ENCODE data around the gene PTPN1. TPM values are rescaled to one million over a fixed set of nuclear protein-coding genes. Genes with fewer than 3 reads are reported as not detected.

PTPN1 gene
- total and polyA plus RNA-seq, 2 of the 13 experiments (the other 11 are each of a cell fraction or from before 2014, with no cell fraction given): 17.7 to 37.2 TPM

DNA sequence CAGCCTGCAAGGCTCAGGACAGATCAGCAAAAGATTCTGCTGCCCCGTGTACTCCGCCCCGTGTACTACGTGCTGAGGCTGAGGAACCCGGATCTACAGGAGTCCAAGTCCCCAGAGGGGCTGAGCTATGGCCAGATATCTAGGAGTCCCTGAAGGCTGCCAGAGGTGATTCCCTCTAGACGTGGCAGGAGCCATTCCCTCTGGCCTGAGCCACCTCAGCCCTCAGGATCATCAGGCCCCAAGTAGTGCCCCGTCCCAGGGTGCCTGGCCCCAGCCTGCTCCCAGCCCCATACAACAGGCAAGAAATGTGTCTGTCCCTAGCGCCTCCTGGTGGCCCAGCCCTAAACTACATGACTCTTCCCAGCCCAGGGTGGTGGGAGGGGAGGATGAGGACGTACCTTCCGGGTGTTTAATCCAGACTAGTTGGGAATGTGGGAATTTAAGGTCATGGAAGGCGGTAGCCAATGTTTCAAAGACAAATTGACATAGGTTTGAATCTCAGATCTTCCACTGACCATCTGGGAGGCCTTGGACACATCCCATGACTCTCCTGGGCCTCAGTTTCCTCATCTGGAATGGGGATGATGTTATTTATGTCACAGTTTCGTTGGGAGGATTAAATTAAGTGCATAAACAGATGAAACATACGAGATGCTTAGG is 49.4 kb upstream of the PTPN1 start (continued):
- TF ChIP-seq, protein P1, sequence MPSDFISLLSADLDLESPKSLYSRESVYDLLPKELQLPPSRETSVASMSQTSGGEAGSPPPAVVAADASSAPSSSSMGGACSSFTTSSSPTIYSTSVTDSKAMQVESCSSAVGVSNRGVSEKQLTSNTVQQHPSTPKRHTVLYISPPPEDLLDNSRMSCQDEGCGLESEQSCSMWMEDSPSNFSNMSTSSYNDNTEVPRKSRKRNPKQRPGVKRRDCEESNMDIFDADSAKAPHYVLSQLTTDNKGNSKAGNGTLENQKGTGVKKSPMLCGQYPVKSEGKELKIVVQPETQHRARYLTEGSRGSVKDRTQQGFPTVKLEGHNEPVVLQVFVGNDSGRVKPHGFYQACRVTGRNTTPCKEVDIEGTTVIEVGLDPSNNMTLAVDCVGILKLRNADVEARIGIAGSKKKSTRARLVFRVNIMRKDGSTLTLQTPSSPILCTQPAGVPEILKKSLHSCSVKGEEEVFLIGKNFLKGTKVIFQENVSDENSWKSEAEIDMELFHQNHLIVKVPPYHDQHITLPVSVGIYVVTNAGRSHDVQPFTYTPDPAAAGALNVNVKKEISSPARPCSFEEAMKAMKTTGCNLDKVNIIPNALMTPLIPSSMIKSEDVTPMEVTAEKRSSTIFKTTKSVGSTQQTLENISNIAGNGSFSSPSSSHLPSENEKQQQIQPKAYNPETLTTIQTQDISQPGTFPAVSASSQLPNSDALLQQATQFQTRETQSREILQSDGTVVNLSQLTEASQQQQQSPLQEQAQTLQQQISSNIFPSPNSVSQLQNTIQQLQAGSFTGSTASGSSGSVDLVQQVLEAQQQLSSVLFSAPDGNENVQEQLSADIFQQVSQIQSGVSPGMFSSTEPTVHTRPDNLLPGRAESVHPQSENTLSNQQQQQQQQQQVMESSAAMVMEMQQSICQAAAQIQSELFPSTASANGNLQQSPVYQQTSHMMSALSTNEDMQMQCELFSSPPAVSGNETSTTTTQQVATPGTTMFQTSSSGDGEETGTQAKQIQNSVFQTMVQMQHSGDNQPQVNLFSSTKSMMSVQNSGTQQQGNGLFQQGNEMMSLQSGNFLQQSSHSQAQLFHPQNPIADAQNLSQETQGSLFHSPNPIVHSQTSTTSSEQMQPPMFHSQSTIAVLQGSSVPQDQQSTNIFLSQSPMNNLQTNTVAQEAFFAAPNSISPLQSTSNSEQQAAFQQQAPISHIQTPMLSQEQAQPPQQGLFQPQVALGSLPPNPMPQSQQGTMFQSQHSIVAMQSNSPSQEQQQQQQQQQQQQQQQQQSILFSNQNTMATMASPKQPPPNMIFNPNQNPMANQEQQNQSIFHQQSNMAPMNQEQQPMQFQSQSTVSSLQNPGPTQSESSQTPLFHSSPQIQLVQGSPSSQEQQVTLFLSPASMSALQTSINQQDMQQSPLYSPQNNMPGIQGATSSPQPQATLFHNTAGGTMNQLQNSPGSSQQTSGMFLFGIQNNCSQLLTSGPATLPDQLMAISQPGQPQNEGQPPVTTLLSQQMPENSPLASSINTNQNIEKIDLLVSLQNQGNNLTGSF (CRISPR knock-in tag; IDR thresholded peaks at IDR 0.05): no peak
- 0 out of 2 replicates have a peak, but pooled peaks have one; percentile 66 for TF ChIP-seq ZNF558 (CRISPR knock-in tag; IDR thresholded peaks at IDR 0.05; ENCODE audit: borderline replicate concordance)
- TF ChIP-seq, protein P2, sequence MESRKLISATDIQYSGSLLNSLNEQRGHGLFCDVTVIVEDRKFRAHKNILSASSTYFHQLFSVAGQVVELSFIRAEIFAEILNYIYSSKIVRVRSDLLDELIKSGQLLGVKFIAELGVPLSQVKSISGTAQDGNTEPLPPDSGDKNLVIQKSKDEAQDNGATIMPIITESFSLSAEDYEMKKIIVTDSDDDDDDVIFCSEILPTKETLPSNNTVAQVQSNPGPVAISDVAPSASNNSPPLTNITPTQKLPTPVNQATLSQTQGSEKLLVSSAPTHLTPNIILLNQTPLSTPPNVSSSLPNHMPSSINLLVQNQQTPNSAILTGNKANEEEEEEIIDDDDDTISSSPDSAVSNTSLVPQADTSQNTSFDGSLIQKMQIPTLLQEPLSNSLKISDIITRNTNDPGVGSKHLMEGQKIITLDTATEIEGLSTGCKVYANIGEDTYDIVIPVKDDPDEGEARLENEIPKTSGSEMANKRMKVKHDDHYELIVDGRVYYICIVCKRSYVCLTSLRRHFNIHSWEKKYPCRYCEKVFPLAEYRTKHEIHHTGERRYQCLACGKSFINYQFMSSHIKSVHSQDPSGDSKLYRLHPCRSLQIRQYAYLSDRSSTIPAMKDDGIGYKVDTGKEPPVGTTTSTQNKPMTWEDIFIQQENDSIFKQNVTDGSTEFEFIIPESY (CRISPR knock-in tag; IDR thresholded peaks at IDR 0.05): peak; percentile 84
- TF ChIP-seq, protein P3, sequence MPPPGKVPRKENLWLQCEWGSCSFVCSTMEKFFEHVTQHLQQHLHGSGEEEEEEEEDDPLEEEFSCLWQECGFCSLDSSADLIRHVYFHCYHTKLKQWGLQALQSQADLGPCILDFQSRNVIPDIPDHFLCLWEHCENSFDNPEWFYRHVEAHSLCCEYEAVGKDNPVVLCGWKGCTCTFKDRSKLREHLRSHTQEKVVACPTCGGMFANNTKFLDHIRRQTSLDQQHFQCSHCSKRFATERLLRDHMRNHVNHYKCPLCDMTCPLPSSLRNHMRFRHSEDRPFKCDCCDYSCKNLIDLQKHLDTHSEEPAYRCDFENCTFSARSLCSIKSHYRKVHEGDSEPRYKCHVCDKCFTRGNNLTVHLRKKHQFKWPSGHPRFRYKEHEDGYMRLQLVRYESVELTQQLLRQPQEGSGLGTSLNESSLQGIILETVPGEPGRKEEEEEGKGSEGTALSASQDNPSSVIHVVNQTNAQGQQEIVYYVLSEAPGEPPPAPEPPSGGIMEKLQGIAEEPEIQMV (CRISPR knock-in tag; IDR thresholded peaks at IDR 0.05; ENCODE audit: low read depth): peak; percentile 80; the same call in 1 of the 2 replicates
- TF ChIP-seq, protein P4, sequence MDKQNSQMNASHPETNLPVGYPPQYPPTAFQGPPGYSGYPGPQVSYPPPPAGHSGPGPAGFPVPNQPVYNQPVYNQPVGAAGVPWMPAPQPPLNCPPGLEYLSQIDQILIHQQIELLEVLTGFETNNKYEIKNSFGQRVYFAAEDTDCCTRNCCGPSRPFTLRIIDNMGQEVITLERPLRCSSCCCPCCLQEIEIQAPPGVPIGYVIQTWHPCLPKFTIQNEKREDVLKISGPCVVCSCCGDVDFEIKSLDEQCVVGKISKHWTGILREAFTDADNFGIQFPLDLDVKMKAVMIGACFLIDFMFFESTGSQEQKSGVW (CRISPR knock-in tag; IDR thresholded peaks at IDR 0.05; ENCODE audit: borderline replicate concordance): no peak
- TF ChIP-seq ZNF567 (CRISPR knock-in tag; IDR thresholded peaks at IDR 0.05; ENCODE audit: borderline replicate concordance): peak; percentile 72; the same call in 1 of the 2 replicates
- no peak for TF ChIP-seq TAF15 (IDR thresholded peaks at IDR 0.05; ENCODE audit: low read depth, low read length, poor library complexity, severe bottlenecking)
- peak; percentile 89; the same call in 1 of the 2 replicates for TF ChIP-seq NR1H2 (CRISPR knock-in tag; IDR thresholded peaks at IDR 0.05; ENCODE audit: borderline replicate concordance, low read depth)
- TF ChIP-seq, protein P5, sequence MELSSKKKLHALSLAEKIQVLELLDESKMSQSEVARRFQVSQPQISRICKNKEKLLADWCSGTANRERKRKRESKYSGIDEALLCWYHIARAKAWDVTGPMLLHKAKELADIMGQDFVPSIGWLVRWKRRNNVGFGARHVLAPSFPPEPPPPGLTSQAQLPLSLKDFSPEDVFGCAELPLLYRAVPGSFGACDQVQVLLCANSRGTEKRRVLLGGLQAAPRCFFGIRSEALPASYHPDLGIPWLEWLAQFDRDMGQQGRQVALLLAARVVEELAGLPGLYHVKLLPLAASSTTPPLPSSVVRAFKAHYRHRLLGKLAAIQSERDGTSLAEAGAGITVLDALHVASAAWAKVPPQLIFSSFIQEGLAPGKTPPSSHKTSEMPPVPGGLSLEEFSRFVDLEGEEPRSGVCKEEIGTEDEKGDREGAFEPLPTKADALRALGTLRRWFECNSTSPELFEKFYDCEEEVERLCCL (CRISPR knock-in tag; IDR thresholded peaks at IDR 0.05; ENCODE audit: borderline replicate concordance): no peak
- TF ChIP-seq KLF11 (CRISPR knock-in tag; IDR thresholded peaks at IDR 0.05): peak; percentile 93; the same call in 1 of the 2 replicates
- peak; percentile 42; the same call in 1 of the 2 replicates for TF ChIP-seq RFXAP (CRISPR knock-in tag; IDR thresholded peaks at IDR 0.05; ENCODE audit: borderline replicate concordance)
- peak; percentile 99 for TF ChIP-seq SMC3 (IDR thresholded peaks at IDR 0.05; ENCODE audit: low read length)
- 0 out of 2 replicates have a peak, but pooled peaks have one; percentile 57 for TF ChIP-seq ZNF451 (CRISPR knock-in tag; IDR thresholded peaks at IDR 0.05)
- no peak; the same call in 1 of the 2 replicates for TF ChIP-seq ZNF552 (CRISPR knock-in tag; IDR thresholded peaks at IDR 0.05; ENCODE audit: borderline replicate concordance)
- no peak for TF ChIP-seq MBNL3 (CRISPR knock-in tag; conservative IDR thresholded peaks at IDR 0.05)
- TF ChIP-seq MAF1 (CRISPR knock-in tag; IDR thresholded peaks at IDR 0.05; ENCODE audit: borderline replicate concordance): 0 out of 2 replicates have a peak, but pooled peaks have one; percentile 47
- TF ChIP-seq TCF7L2 (IDR thresholded peaks at IDR 0.05; ENCODE audit: low read depth, low read length): no peak
